GM23338 (cell line): ENCODE measurements around the gene MAST4. TPM values are rescaled to one million over a fixed set of nuclear protein-coding genes. Genes with fewer than 3 reads are reported as not detected.

ENCODE experiments used
- ATAC-seq: fragments of 200-7000 bp; cut with Tn5 transposase; 3 replicates; pipeline ENCODE4 v1.9.1; 2020
- DNase-seq: peaks from one replicate; pipeline ENCODE4 v3.0.0-alpha.2; 2015; ENCODE audit warnings: low spot score
- H2AFZ ChIP-seq: fragments of 200-600 bp; sonication (generic); 2 replicates; pipeline ENCODE4 v1.8.0; 2016; ENCODE audit warnings: antibody characterized with exemption, mild to moderate bottlenecking, moderate library complexity
- H3F3A ChIP-seq: fragments of 200-600 bp; sonication (generic); replicated peaks from 2 replicates; pipeline ENCODE4 v1.8.0; 2017; ENCODE audit warnings: antibody characterized with exemption, mixed run types, low read depth
- H3K27ac ChIP-seq: fragments of 200-600 bp; sonication (generic); 2 replicates; pipeline ENCODE4 v1.6.1; 2016; ENCODE audit warnings: low read depth
- H3K27me3 ChIP-seq: fragments of 200-600 bp; sonication (generic); 2 replicates; pipeline ENCODE4 v1.8.0; 2016; ENCODE audit warnings: mild to moderate bottlenecking, mixed run types, moderate library complexity; ENCODE audit not compliant: insufficient read depth
- H3K36me3 ChIP-seq: fragments of 200-600 bp; sonication (generic); 2 replicates; pipeline ENCODE4 v1.8.0; 2016; ENCODE audit warnings: mild to moderate bottlenecking; ENCODE audit not compliant: insufficient read depth
- H3K4me1 ChIP-seq: fragments of 200-600 bp; sonication (generic); 2 replicates; pipeline ENCODE4 v1.8.0; 2016; ENCODE audit warnings: mild to moderate bottlenecking, moderate library complexity; ENCODE audit not compliant: insufficient read depth
- H3K4me2 ChIP-seq: fragments of 200-600 bp; sonication (generic); 2 replicates; pipeline ENCODE4 v1.7.1; 2017; ENCODE audit warnings: mixed run types
- H3K4me3 ChIP-seq: fragments of 200-600 bp; sonication (generic); 2 replicates; pipeline ENCODE4 v1.6.1; 2016; ENCODE audit warnings: mixed run types
- H3K79me2 ChIP-seq: fragments of 200-600 bp; sonication (generic); replicated peaks from 2 replicates; pipeline ENCODE4 v1.8.0; 2017; ENCODE audit warnings: mild to moderate bottlenecking; ENCODE audit not compliant: insufficient read depth
- H3K9me2 ChIP-seq: fragments of 200-600 bp; sonication (generic); 2 replicates; pipeline ENCODE4 v1.8.0; 2017; ENCODE audit not compliant: insufficient read depth
- H4K20me1 ChIP-seq: fragments of 200-600 bp; sonication (generic); replicated peaks from 2 replicates; pipeline ENCODE4 v1.8.0; 2017; ENCODE audit warnings: mild to moderate bottlenecking; ENCODE audit not compliant: insufficient read depth
- H3K27ac Mint-ChIP-seq: 2 replicates; pipeline ENCODE4 v1.8.0; 2020; ENCODE audit warnings: inconsistent platforms, mild to moderate bottlenecking, moderate library complexity, mixed read lengths
- H3K27me3 Mint-ChIP-seq: 3 replicates; pipeline ENCODE4 v1.8.0; 2022; ENCODE audit warnings: low read depth, mild to moderate bottlenecking, moderate library complexity, mixed read lengths, inconsistent platforms; ENCODE audit not compliant: insufficient read depth, poor library complexity
- H3K36me3 Mint-ChIP-seq: 3 replicates; pipeline ENCODE4 v1.8.0; 2021; ENCODE audit warnings: low read depth, mild to moderate bottlenecking, inconsistent platforms, moderate library complexity, mixed read lengths
- H3K4me1 Mint-ChIP-seq: 3 replicates; pipeline ENCODE4 v1.8.0; 2020; ENCODE audit warnings: mild to moderate bottlenecking, inconsistent platforms, mixed read lengths
- H3K4me3 Mint-ChIP-seq: 3 replicates; pipeline ENCODE4 v1.8.0; 2021; ENCODE audit warnings: moderate library complexity, mild to moderate bottlenecking, inconsistent platforms, mixed read lengths
- H3K9me3 Mint-ChIP-seq: 3 replicates; pipeline ENCODE4 v1.8.0; 2020; ENCODE audit warnings: moderate library complexity, mild to moderate bottlenecking, inconsistent platforms, mixed read lengths
- CREB1 ChIP-seq: fragments of 250-450 bp; sonication (Bioruptor Pico); IDR thresholded peaks from 2 replicates; pipeline ENCODE4 v1.5.0; 2020; ENCODE audit warnings: low read depth, mild to moderate bottlenecking, moderate library complexity
- EZH2 ChIP-seq: fragments of 200-600 bp; sonication (generic); IDR thresholded peaks from one replicate; pipeline ENCODE4 v1.8.0; 2017; ENCODE audit warnings: antibody characterized with exemption, mild to moderate bottlenecking, low read depth; ENCODE audit not compliant: unreplicated experiment
- EZH2phosphoT487 ChIP-seq: fragments of 200-600 bp; sonication (generic); IDR thresholded peaks from one replicate; pipeline ENCODE4 v1.8.1; 2018; ENCODE audit warnings: antibody characterized with exemption; ENCODE audit not compliant: unreplicated experiment
- JUNB ChIP-seq: IDR thresholded peaks from one replicate; pipeline ENCODE4 v1.6.1; 2016; ENCODE audit warnings: antibody characterized with exemption; ENCODE audit not compliant: unreplicated experiment
- NANOG ChIP-seq: IDR thresholded peaks from 2 replicates; pipeline ENCODE4 v1.6.1; 2016; ENCODE audit warnings: antibody characterized with exemption, borderline replicate concordance
- POLR2AphosphoS5 ChIP-seq: IDR thresholded peaks from 2 replicates; pipeline ENCODE4 v1.6.1; 2016; ENCODE audit warnings: antibody characterized with exemption, low read depth
- STAT1 ChIP-seq: IDR thresholded peaks from one replicate; pipeline ENCODE4 v1.6.1; 2016; ENCODE audit warnings: antibody characterized with exemption; ENCODE audit not compliant: unreplicated experiment
- ZNF114 ChIP-seq: fragments of 250-450 bp; sonication (Bioruptor Pico); IDR thresholded peaks from 2 replicates; pipeline ENCODE4 v1.5.0; 2020; ENCODE audit warnings: mild to moderate bottlenecking, moderate library complexity
- ZNF331 ChIP-seq: fragments of 250-450 bp; sonication (Bioruptor Pico); IDR thresholded peaks from 2 replicates; pipeline ENCODE4 v1.5.0; 2020; ENCODE audit warnings: low read depth, mild to moderate bottlenecking, moderate library complexity
- polyA plus RNA-seq: library from polyadenylated mRNA; unstranded; fragments of >200 nt; fragmentation: Nextera tagmentation; extraction: Ambion mirVana; gene quantifications from 2 replicates; pipeline ENCODE4 v1.2.1, GENCODE V29; 2016
- total RNA-seq: library from RNA; depleted of rRNA; stranded (reverse); fragments of >200 nt; shearing (Covaris generic); gene quantifications from 2 replicates; pipeline ENCODE4 v1.2.3, GENCODE V29; 2014
- TF ChIP-seq, protein P1 (sequence below), 2 experiments: fragments of 200-600 bp in 1 of 2; sonication (generic) in 1 of 2; conservative IDR thresholded peaks; 2 replicates each; pipeline versions ENCODE4 v1.5.1 to v1.6.1; 2016 to 2017; ENCODE audit warnings: antibody characterized with exemption in 2 of 2, low read depth in 2 of 2, mild to moderate bottlenecking in 2 of 2, moderate library complexity in 1 of 2
- TF ChIP-seq, protein P2 (sequence below): fragments of 250-450 bp; sonication (Bioruptor Pico); IDR thresholded peaks from 2 replicates; pipeline ENCODE4 v1.5.0; 2020; ENCODE audit warnings: mild to moderate bottlenecking, moderate library complexity
- TF ChIP-seq, protein P3 (sequence below): IDR thresholded peaks from one replicate; pipeline ENCODE4 v1.6.1; 2018; ENCODE audit warnings: antibody characterized with exemption; ENCODE audit not compliant: unreplicated experiment
- TF ChIP-seq, protein P4 (sequence below): IDR thresholded peaks from 2 replicates; pipeline ENCODE4 v1.6.1; 2016; ENCODE audit warnings: antibody characterized with exemption

MAST4 gene
- total and polyA plus RNA-seq, 2 experiments from 2014 or later = 3.6 to 8.5 TPM

DNA sequence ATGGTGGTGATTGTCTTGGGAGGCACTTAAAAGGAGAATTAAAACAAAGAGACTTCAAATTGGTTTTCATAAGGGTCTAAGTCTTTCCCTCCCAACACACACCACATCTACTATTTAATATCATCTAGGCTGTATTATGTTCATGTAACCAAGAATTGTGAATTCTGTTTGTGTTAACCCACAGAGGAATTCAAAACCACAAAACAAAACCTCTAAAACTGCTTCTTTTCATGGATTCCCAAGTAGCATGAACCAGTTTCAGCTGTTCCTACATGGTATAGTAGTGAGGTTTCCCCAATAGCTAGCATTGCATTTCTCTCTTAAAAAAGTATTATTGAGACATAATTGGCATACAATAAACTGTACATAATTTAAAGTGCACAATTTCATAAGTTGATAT lies 316.6 kb downstream of the MAST4 start:
- Mint-ChIP-seq H3K27ac (no peak overlapping the region), H3K27me3 (peaks cover 2% of the 10 kb centered on the region), H3K4me3 (no peak overlapping the region), H3K4me1 (peaks cover 16% of the 10 kb centered on the region), H3K36me3 (no peaks in the 10 kb centered on the region), H3K9me3 (no peaks in the 10 kb centered on the region)
- Histone ChIP-seq H3K79me2 (no peaks in the 10 kb centered on the region), H3K36me3 (no peaks in the 10 kb centered on the region), H3K9me2 (peaks cover 11% of the 10 kb centered on the region), H3K4me3 (no peak overlapping the region), H3F3A (no peaks in the 10 kb centered on the region), H2AFZ (no peak overlapping the region), H3K4me2 (no peak overlapping the region), H3K27ac (no peak overlapping the region), H4K20me1 (no peaks in the 10 kb centered on the region; the same call in 1 of the 2 replicates), H3K4me1 (peaks cover 17% of the 10 kb centered on the region), H3K27me3 (peaks cover 27% of the 10 kb centered on the region)
- TF ChIP-seq CREB1 (CRISPR knock-in tag) (no peak), ZNF114 (CRISPR knock-in tag) (no peak), ZNF331 (no peak), JUNB (no peak), STAT1 (no peak), EZH2 (no peak), EZH2phosphoT487 (no peak), NANOG (no peak), POLR2AphosphoS5 (no peak)
- TF ChIP-seq, protein P1, sequence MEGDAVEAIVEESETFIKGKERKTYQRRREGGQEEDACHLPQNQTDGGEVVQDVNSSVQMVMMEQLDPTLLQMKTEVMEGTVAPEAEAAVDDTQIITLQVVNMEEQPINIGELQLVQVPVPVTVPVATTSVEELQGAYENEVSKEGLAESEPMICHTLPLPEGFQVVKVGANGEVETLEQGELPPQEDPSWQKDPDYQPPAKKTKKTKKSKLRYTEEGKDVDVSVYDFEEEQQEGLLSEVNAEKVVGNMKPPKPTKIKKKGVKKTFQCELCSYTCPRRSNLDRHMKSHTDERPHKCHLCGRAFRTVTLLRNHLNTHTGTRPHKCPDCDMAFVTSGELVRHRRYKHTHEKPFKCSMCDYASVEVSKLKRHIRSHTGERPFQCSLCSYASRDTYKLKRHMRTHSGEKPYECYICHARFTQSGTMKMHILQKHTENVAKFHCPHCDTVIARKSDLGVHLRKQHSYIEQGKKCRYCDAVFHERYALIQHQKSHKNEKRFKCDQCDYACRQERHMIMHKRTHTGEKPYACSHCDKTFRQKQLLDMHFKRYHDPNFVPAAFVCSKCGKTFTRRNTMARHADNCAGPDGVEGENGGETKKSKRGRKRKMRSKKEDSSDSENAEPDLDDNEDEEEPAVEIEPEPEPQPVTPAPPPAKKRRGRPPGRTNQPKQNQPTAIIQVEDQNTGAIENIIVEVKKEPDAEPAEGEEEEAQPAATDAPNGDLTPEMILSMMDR (conservative IDR thresholded peaks at IDR 0.05; ENCODE audit: low read depth in 2 of 2) = no peak
- TF ChIP-seq, protein P2, sequence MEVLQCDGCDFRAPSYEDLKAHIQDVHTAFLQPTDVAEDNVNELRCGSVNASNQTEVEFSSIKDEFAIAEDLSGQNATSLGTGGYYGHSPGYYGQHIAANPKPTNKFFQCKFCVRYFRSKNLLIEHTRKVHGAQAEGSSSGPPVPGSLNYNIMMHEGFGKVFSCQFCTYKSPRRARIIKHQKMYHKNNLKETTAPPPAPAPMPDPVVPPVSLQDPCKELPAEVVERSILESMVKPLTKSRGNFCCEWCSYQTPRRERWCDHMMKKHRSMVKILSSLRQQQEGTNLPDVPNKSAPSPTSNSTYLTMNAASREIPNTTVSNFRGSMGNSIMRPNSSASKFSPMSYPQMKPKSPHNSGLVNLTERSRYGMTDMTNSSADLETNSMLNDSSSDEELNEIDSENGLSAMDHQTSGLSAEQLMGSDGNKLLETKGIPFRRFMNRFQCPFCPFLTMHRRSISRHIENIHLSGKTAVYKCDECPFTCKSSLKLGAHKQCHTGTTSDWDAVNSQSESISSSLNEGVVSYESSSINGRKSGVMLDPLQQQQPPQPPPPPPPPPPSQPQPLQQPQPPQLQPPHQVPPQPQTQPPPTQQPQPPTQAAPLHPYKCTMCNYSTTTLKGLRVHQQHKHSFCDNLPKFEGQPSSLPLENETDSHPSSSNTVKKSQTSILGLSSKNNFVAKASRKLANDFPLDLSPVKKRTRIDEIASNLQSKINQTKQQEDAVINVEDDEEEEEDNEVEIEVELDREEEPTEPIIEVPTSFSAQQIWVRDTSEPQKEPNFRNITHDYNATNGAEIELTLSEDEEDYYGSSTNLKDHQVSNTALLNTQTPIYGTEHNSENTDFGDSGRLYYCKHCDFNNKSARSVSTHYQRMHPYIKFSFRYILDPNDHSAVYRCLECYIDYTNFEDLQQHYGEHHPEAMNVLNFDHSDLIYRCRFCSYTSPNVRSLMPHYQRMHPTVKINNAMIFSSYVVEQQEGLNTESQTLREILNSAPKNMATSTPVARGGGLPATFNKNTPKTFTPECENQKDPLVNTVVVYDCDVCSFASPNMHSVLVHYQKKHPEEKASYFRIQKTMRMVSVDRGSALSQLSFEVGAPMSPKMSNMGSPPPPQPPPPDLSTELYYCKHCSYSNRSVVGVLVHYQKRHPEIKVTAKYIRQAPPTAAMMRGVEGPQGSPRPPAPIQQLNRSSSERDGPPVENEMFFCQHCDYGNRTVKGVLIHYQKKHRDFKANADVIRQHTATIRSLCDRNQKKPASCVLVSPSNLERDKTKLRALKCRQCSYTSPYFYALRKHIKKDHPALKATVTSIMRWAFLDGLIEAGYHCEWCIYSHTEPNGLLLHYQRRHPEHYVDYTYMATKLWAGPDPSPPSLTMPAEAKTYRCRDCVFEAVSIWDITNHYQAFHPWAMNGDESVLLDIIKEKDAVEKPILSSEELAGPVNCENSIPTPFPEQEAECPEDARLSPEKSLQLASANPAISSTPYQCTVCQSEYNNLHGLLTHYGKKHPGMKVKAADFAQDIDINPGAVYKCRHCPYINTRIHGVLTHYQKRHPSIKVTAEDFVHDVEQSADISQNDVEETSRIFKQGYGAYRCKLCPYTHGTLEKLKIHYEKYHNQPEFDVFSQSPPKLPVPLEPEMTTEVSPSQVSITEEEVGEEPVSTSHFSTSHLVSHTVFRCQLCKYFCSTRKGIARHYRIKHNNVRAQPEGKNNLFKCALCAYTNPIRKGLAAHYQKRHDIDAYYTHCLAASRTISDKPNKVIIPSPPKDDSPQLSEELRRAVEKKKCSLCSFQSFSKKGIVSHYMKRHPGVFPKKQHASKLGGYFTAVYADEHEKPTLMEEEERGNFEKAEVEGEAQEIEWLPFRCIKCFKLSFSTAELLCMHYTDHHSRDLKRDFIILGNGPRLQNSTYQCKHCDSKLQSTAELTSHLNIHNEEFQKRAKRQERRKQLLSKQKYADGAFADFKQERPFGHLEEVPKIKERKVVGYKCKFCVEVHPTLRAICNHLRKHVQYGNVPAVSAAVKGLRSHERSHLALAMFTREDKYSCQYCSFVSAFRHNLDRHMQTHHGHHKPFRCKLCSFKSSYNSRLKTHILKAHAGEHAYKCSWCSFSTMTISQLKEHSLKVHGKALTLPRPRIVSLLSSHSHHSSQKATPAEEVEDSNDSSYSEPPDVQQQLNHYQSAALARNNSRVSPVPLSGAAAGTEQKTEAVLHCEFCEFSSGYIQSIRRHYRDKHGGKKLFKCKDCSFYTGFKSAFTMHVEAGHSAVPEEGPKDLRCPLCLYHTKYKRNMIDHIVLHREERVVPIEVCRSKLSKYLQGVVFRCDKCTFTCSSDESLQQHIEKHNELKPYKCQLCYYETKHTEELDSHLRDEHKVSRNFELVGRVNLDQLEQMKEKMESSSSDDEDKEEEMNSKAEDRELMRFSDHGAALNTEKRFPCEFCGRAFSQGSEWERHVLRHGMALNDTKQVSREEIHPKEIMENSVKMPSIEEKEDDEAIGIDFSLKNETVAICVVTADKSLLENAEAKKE (CRISPR knock-in tag) = no peak
- TF ChIP-seq, protein P3, sequence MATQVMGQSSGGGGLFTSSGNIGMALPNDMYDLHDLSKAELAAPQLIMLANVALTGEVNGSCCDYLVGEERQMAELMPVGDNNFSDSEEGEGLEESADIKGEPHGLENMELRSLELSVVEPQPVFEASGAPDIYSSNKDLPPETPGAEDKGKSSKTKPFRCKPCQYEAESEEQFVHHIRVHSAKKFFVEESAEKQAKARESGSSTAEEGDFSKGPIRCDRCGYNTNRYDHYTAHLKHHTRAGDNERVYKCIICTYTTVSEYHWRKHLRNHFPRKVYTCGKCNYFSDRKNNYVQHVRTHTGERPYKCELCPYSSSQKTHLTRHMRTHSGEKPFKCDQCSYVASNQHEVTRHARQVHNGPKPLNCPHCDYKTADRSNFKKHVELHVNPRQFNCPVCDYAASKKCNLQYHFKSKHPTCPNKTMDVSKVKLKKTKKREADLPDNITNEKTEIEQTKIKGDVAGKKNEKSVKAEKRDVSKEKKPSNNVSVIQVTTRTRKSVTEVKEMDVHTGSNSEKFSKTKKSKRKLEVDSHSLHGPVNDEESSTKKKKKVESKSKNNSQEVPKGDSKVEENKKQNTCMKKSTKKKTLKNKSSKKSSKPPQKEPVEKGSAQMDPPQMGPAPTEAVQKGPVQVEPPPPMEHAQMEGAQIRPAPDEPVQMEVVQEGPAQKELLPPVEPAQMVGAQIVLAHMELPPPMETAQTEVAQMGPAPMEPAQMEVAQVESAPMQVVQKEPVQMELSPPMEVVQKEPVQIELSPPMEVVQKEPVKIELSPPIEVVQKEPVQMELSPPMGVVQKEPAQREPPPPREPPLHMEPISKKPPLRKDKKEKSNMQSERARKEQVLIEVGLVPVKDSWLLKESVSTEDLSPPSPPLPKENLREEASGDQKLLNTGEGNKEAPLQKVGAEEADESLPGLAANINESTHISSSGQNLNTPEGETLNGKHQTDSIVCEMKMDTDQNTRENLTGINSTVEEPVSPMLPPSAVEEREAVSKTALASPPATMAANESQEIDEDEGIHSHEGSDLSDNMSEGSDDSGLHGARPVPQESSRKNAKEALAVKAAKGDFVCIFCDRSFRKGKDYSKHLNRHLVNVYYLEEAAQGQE = no peak
- TF ChIP-seq, protein P4, sequence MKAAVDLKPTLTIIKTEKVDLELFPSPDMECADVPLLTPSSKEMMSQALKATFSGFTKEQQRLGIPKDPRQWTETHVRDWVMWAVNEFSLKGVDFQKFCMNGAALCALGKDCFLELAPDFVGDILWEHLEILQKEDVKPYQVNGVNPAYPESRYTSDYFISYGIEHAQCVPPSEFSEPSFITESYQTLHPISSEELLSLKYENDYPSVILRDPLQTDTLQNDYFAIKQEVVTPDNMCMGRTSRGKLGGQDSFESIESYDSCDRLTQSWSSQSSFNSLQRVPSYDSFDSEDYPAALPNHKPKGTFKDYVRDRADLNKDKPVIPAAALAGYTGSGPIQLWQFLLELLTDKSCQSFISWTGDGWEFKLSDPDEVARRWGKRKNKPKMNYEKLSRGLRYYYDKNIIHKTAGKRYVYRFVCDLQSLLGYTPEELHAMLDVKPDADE = no peak
- DNase-seq = no peak
- no peak for ATAC-seq
